GM15510 (cell line): ENCODE measurements around the gene ORMDL3.

Experiments
- POLR2A ChIP-seq: IDR thresholded peaks from 3 replicates; pipeline ENCODE4 v1.6.1; 2011; ENCODE audit warnings: borderline replicate concordance; ENCODE audit not compliant: insufficient read length; ENCODE audit errors: extremely low read depth

ORMDL3 gene

GRCh38 chr17:39919087-39919683 is 8.2 kb downstream of the ORMDL3 start:
- TF ChIP-seq POLR2A = no peak

- no peak for TF ChIP-seq POLR2A
Measured at GRCh38 chr17:39916918-39917317, 10.5 kb downstream of the ORMDL3 start.

- no peak for TF ChIP-seq POLR2A
Measured at GRCh38 chr17:39915559-39915958, 11.8 kb downstream of the ORMDL3 start.

GRCh38 chr17:39913989-39914388 is 13.4 kb downstream of the ORMDL3 start:
- no peak for TF ChIP-seq POLR2A

- TF ChIP-seq POLR2A = no peak
Measured at GRCh38 chr17:39908789-39909352, 18.5 kb downstream of the ORMDL3 start.

GRCh38 chr17:39904990-39905288 is 22.5 kb downstream of the ORMDL3 start:
- no peak for TF ChIP-seq POLR2A

- no peak for TF ChIP-seq POLR2A
Measured at GRCh38 chr17:39903158-39903884, 24.1 kb downstream of the ORMDL3 start.

GRCh38 chr17:39899215-39899614 is 28.2 kb downstream of the ORMDL3 start:
- no peak for TF ChIP-seq POLR2A

GRCh38 chr17:39898088-39898487 is 29.3 kb downstream of the ORMDL3 start:
- no peak for TF ChIP-seq POLR2A

GRCh38 chr17:39894681-39895376 is 32.6 kb downstream of the ORMDL3 start:
- TF ChIP-seq POLR2A = no peak

GRCh38 chr17:39889200-39889599 is 38.2 kb downstream of the ORMDL3 start:
- no peak for TF ChIP-seq POLR2A

GRCh38 chr17:39887078-39887477 is 40.3 kb downstream of the ORMDL3 start:
- no peak for TF ChIP-seq POLR2A

GRCh38 chr17:39872751-39873150 is 54.6 kb downstream of the ORMDL3 start:
- TF ChIP-seq POLR2A = no peak

- no peak for TF ChIP-seq POLR2A
Measured at GRCh38 chr17:39871801-39872200, 55.6 kb downstream of the ORMDL3 start.
